ENCODE results near the gene TCF7L2.

DNA sequence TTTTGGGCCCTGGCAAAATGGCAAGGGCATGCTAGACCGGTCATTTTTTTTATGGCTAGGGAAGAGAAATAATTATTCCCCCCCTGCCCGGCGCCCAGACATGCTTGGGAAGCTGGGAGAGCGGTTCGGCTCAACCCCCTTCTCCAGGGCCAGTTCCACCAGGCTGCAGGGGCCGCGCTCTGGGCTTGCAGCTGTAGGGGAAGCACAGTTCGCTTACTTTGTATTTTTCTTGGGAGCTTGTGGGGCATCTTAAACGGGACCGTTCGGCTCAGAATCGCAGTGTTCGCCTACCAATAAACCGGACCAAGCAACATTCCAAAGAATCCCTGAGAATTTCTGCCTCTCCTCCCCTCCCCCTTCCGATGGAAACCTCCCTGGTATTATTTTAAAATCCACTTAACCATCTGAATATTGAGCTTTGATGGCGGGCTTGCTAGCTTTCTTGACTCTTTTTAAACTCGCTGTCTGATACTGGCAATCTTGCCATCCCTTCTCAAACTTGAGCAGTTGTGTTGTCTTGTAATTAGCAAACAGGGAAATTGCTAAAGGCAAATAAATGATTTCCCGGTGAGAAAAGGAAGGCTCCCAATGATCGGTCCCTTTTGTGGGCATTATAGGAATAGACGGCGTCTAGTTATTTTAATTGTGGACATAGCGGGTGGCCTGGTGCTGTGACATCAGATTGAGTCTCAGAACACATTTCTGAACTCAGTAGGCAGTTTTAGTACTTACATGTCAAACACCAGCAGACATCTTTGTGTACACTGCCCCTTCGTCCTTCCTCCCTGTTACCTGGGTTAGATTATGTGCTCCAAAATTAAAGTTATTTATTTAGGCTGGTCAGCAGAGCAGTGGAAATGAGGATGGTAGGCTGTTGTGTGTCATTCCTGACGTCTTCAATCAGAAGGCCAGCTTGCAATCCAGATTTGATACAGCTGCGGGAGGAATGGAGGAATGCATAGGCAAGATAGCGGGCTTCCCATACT, 3.4 kb downstream of the TCF7L2 start:
- no peak for TF ChIP-seq ESRRG (CRISPR knock-in tag; IDR thresholded peaks at IDR 0.05)
- TF ChIP-seq ISL1 (CRISPR knock-in tag; IDR thresholded peaks at IDR 0.05): no peak
- no peak for TF ChIP-seq BACH2 (CRISPR knock-in tag; IDR thresholded peaks at IDR 0.05; ENCODE audit: borderline replicate concordance)

Data from SK-N-SH treated with all-trans-retinoic acid at 6 μM for 48 hours (cell line).